HepG2 (cell line): ENCODE results near the gene NUFIP2. TPM values are rescaled to one million over a fixed set of nuclear protein-coding genes. Genes with fewer than 3 reads are reported as not detected.

Experiments used
- ATF4 ChIP-seq, 2 experiments: fragments of 450-650 bp in 1 of 2; sonication (generic) in 1 of 2; formaldehyde crosslinking; IDR thresholded peaks; 2 replicates each; pipeline versions ENCODE4 v1.5.0 to v1.8.0; 2020 to 2022; ENCODE audit warnings: mild to moderate bottlenecking in 1 of 2, missing genetic modification reagents in 1 of 2
- ATM ChIP-seq: fragments of 450-650 bp; IDR thresholded peaks from 2 replicates; pipeline ENCODE4 v1.7.1; 2017; ENCODE audit warnings: mild to moderate bottlenecking, borderline replicate concordance
- CCDC6 ChIP-seq: sonication (generic); formaldehyde crosslinking; IDR thresholded peaks from 2 replicates; pipeline ENCODE4 v1.8.1; 2022; ENCODE audit warnings: mild to moderate bottlenecking, missing genetic modification reagents, moderate library complexity
- CEBPG ChIP-seq: IDR thresholded peaks from 2 replicates; pipeline ENCODE4 v1.6.1; 2016
- FLYWCH1 ChIP-seq: sonication (generic); formaldehyde crosslinking; IDR thresholded peaks from 2 replicates; pipeline ENCODE4 v1.8.1; 2023; ENCODE audit warnings: mild to moderate bottlenecking, missing genetic modification reagents
- GZF1 ChIP-seq: sonication (generic); formaldehyde crosslinking; IDR thresholded peaks from 2 replicates; pipeline ENCODE4 v1.5.1; 2020; ENCODE audit warnings: mild to moderate bottlenecking, missing genetic modification reagents
- MAF1 ChIP-seq: sonication (generic); formaldehyde crosslinking; IDR thresholded peaks from 2 replicates; pipeline ENCODE4 v1.5.0; 2020; ENCODE audit warnings: missing genetic modification reagents, borderline replicate concordance
- MTA1 ChIP-seq: sonication (generic); formaldehyde crosslinking; IDR thresholded peaks from 2 replicates; pipeline ENCODE4 v1.4.0; 2020; ENCODE audit warnings: missing genetic modification reagents, mild to moderate bottlenecking, borderline replicate concordance
- NFRKB ChIP-seq: fragments of 450-650 bp; IDR thresholded peaks from 2 replicates; pipeline ENCODE4 v1.6.1; 2017
- PCBP2 ChIP-seq: fragments of 200-400 bp; formaldehyde crosslinking; optimal IDR thresholded peaks from 2 replicates; pipeline ENCODE3; 2018; ENCODE audit warnings: low read length, low read depth; ENCODE audit not compliant: poor library complexity, severe bottlenecking
- TBX2 ChIP-seq: sonication (generic); formaldehyde crosslinking; IDR thresholded peaks from 2 replicates; pipeline ENCODE4 v1.5.0; 2020; ENCODE audit warnings: missing genetic modification reagents, mild to moderate bottlenecking, borderline replicate concordance
- TEAD2 ChIP-seq: sonication (generic); formaldehyde crosslinking; IDR thresholded peaks from 2 replicates; pipeline ENCODE4 v1.9.0; 2021; ENCODE audit warnings: missing genetic modification reagents
- TMF1 ChIP-seq: sonication (generic); formaldehyde crosslinking; IDR thresholded peaks from 2 replicates; pipeline ENCODE4 v1.8.1; 2022; ENCODE audit warnings: low read depth, missing genetic modification reagents
- ZBTB37 ChIP-seq: sonication (generic); formaldehyde crosslinking; IDR thresholded peaks from 2 replicates; pipeline ENCODE4 v1.4.0; 2020; ENCODE audit warnings: mild to moderate bottlenecking, missing genetic modification reagents
- ZFP37 ChIP-seq: sonication (generic); formaldehyde crosslinking; IDR thresholded peaks from 2 replicates; pipeline ENCODE4 v1.4.0; 2020; ENCODE audit warnings: missing genetic modification reagents, borderline replicate concordance
- ZMYM3 ChIP-seq: sonication (generic); formaldehyde crosslinking; IDR thresholded peaks from 2 replicates; pipeline ENCODE4 v1.5.1; 2020; ENCODE audit warnings: mild to moderate bottlenecking, missing genetic modification reagents
- ZNF33B ChIP-seq: sonication (generic); formaldehyde crosslinking; IDR thresholded peaks from 2 replicates; pipeline ENCODE4 v1.5.1; 2020; ENCODE audit warnings: mild to moderate bottlenecking, missing genetic modification reagents
- ZNF432 ChIP-seq: sonication (generic); formaldehyde crosslinking; IDR thresholded peaks from 2 replicates; pipeline ENCODE4 v1.5.0; 2020; ENCODE audit warnings: missing genetic modification reagents, mild to moderate bottlenecking, borderline replicate concordance
- ZNF547 ChIP-seq: sonication (generic); formaldehyde crosslinking; IDR thresholded peaks from 2 replicates; pipeline ENCODE4 v1.5.1; 2020; ENCODE audit warnings: mild to moderate bottlenecking, missing genetic modification reagents
- ZNF563 ChIP-seq: sonication (generic); formaldehyde crosslinking; IDR thresholded peaks from 2 replicates; pipeline ENCODE4 v1.8.0; 2022; ENCODE audit warnings: mild to moderate bottlenecking, moderate library complexity, missing genetic modification reagents
- ZNF577 ChIP-seq: sonication (generic); formaldehyde crosslinking; IDR thresholded peaks from 2 replicates; pipeline ENCODE4 v1.4.0; 2020; ENCODE audit warnings: mild to moderate bottlenecking, low read depth, missing genetic modification reagents, borderline replicate concordance
- polyA plus RNA-seq, 8 experiments: library from polyadenylated mRNA; depleted of rRNA in 3 of 8; stranded (reverse) in 7 of 8; unstranded in 1 of 8; fragments of >200 nt; fragmentation: Illumina TruSeq in 4 of 8; extraction: Trizol in 4 of 8; gene quantifications; 2 replicates each; pipeline versions ENCODE4 v1.2.1 to v1.2.3, GENCODE V29; 2011 to 2016; ENCODE audit warnings: low read depth in 4 of 8, missing spikeins in 1 of 8, mixed read lengths in 1 of 8; ENCODE audit not compliant: insufficient read depth in 1 of 8
- total RNA-seq, 5 experiments: library from RNA; depleted of rRNA; stranded (reverse); fragments of >200 nt; fragmentation: Illumina TruSeq; extraction: Trizol; gene quantifications; 2 replicates each; pipeline ENCODE4 v1.2.3, GENCODE V29; 2016; ENCODE audit warnings: low read depth in 1 of 5
- TF ChIP-seq, protein P1 (sequence below): sonication (generic); formaldehyde crosslinking; IDR thresholded peaks from 2 replicates; pipeline ENCODE4 v1.5.1; 2020; ENCODE audit warnings: missing genetic modification reagents, mild to moderate bottlenecking, borderline replicate concordance
- TF ChIP-seq, protein P2 (sequence below): sonication (generic); formaldehyde crosslinking; IDR thresholded peaks from 2 replicates; pipeline ENCODE4 v1.8.1; 2023; ENCODE audit warnings: missing genetic modification reagents, inconsistent platforms, borderline replicate concordance
- TF ChIP-seq, protein P3 (sequence below): sonication (generic); formaldehyde crosslinking; IDR thresholded peaks from 2 replicates; pipeline ENCODE4 v1.4.0; 2020; ENCODE audit warnings: missing genetic modification reagents

Gene NUFIP2
- total and polyA plus RNA-seq, 2 of the 13 experiments (the other 11 are each of a cell fraction or from before 2014, with no cell fraction given): 10.3 to 30.8 TPM

- TF ChIP-seq ZNF563 (CRISPR knock-in tag): no peak
- peak; percentile 80 for TF ChIP-seq ZNF547 (CRISPR knock-in tag)
- TF ChIP-seq ZNF577 (CRISPR knock-in tag): no peak
- TF ChIP-seq CCDC6: peak; percentile 73; the same call in 1 of the 2 replicates
- no peak for TF ChIP-seq ZNF432
- peak in 1 of 2 experiments; percentile 63; a peak in 2 of 4 replicates for TF ChIP-seq ATF4 (CRISPR knock-in tag; IDR thresholded peaks at IDR 0.05)
- 0 out of 2 replicates have a peak, but pooled peaks have one; percentile 54 for TF ChIP-seq ZNF33B (CRISPR knock-in tag)
- no peak for TF ChIP-seq ZMYM3 (CRISPR knock-in tag)
- TF ChIP-seq TMF1 (CRISPR knock-in tag): no peak
- TF ChIP-seq, protein P1, sequence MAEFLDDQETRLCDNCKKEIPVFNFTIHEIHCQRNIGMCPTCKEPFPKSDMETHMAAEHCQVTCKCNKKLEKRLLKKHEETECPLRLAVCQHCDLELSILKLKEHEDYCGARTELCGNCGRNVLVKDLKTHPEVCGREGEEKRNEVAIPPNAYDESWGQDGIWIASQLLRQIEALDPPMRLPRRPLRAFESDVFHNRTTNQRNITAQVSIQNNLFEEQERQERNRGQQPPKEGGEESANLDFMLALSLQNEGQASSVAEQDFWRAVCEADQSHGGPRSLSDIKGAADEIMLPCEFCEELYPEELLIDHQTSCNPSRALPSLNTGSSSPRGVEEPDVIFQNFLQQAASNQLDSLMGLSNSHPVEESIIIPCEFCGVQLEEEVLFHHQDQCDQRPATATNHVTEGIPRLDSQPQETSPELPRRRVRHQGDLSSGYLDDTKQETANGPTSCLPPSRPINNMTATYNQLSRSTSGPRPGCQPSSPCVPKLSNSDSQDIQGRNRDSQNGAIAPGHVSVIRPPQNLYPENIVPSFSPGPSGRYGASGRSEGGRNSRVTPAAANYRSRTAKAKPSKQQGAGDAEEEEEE (CRISPR knock-in tag): no peak
- TF ChIP-seq, protein P2, sequence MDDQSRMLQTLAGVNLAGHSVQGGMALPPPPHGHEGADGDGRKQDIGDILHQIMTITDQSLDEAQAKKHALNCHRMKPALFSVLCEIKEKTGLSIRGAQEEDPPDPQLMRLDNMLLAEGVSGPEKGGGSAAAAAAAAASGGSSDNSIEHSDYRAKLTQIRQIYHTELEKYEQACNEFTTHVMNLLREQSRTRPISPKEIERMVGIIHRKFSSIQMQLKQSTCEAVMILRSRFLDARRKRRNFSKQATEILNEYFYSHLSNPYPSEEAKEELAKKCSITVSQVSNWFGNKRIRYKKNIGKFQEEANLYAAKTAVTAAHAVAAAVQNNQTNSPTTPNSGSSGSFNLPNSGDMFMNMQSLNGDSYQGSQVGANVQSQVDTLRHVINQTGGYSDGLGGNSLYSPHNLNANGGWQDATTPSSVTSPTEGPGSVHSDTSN: peak; percentile 93; the same call in 1 of the 2 replicates
- no peak for TF ChIP-seq ATM
- 0 out of 2 replicates have a peak, but pooled peaks have one; percentile 22 for TF ChIP-seq FLYWCH1 (CRISPR knock-in tag)
- TF ChIP-seq PCBP2: no peak
- peak; percentile 73; the same call in 1 of the 2 replicates for TF ChIP-seq MAF1 (CRISPR knock-in tag)
- peak; percentile 64; the same call in 1 of the 2 replicates for TF ChIP-seq GZF1 (CRISPR knock-in tag)
- TF ChIP-seq TEAD2: no peak
- TF ChIP-seq ZFP37 (CRISPR knock-in tag): peak; percentile 82; the same call in 1 of the 2 replicates
- peak; percentile 73 for TF ChIP-seq TBX2
- no peak for TF ChIP-seq NFRKB
- TF ChIP-seq, protein P3, sequence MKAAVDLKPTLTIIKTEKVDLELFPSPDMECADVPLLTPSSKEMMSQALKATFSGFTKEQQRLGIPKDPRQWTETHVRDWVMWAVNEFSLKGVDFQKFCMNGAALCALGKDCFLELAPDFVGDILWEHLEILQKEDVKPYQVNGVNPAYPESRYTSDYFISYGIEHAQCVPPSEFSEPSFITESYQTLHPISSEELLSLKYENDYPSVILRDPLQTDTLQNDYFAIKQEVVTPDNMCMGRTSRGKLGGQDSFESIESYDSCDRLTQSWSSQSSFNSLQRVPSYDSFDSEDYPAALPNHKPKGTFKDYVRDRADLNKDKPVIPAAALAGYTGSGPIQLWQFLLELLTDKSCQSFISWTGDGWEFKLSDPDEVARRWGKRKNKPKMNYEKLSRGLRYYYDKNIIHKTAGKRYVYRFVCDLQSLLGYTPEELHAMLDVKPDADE (CRISPR knock-in tag): no peak
- peak; percentile 64; the same call in 1 of the 2 replicates for TF ChIP-seq MTA1 (CRISPR knock-in tag)
- TF ChIP-seq CEBPG (CRISPR knock-in tag): peak; percentile 56; the same call in 1 of the 2 replicates
- TF ChIP-seq ZBTB37 (CRISPR knock-in tag): no peak
Observed at GRCh38 chr17:29293890-29294579, at the start of gene NUFIP2 (continued).
